NCI-H460 (cell line): ENCODE results near the gene ANO8. TPM values are rescaled to one million over a fixed set of nuclear protein-coding genes. Genes with fewer than 3 reads are reported as not detected.
"Not testable (repeated sequence)": the region's sequence is repeated elsewhere in the genome, so short reads cannot be mapped to it uniquely, and the experiment has no call there.

ENCODE experiments used
- DNase-seq: peaks from one replicate; pipeline ENCODE4 v3.0.0-alpha.2; 2016; ENCODE audit warnings: low read depth; ENCODE audit errors: extremely low read depth
- polyA plus RNA-seq: library from polyadenylated mRNA; depleted of rRNA; stranded (reverse); fragments of >200 nt; gene quantifications from 2 replicates; pipeline ENCODE4 v1.2.3, GENCODE V29; 2014; cell fraction: nucleus; rRNA removed
- total RNA-seq: library from RNA; depleted of rRNA; stranded (reverse); fragments of >200 nt; shearing (Covaris generic); gene quantifications from 2 replicates; pipeline ENCODE4 v1.2.3, GENCODE V29; 2014; rRNA removed

Gene ANO8
- 3.8 and 4.5 TPM in 2 replicates for total RNA-seq
- polyA plus RNA-seq, result 11.5 and 15.7 TPM in 2 replicates

DNA sequence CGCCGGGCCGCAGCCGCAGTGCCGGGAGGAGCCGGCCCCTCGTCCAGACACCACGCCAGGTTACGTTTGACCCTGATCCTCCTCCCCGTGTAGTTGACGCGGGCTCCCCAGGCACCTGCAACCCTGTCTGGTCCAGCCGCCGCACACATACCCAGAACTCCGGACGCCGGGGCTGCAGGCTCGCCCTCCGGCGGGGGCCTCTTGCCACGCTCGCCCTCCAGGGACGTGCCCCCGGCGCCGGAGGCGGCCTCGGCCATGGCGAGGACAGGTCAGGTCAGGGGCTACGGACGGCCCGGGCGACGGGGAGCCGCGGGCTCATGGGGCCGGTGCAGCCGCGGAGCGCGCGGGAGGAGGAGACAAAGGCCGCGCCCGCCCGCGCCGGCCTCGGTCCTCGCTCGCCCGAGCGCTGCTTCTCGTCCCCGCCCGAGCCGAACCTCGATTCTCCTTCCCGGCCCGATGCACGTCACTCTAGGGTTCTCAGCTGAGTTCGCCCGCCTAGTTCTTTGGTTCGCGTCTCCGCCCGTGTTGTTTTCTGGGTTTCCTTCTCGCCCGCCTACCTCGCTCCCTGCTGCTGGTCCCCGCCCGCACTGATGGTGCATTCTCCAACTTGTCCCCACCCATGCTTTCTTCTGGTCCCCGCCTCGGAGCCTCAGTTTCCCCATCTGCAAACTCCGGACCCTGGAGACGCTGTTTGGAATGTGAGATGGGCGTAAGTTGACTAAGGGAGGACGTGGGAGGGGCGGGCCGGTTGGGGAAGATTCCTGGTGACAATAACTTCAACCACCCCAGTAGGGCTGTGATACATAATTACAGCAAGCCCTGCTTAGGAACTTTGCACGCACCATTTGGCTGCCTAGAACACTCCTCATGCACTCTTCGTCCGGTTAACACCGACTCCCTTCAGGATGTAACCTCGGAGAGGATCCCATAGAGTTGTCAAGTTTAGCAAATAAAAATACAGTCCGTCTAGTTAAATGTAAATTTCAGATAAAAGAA lies at the start of gene ANO8:
Gene ANO8 (minus strand): TSS at position 442 of the 996 bp plus-strand sequence. CDS start 185 bp downstream, at position 257.
- peak; percentile 93 for DNase-seq

GRCh38 chr19:17380426-17381138 lies 45.9 kb upstream of the ANO8 start:
- no peak for DNase-seq

GRCh38 chr19:17379221-17379631 lies 44.6 kb upstream of the ANO8 start:
- DNase-seq, result no peak

DNA sequence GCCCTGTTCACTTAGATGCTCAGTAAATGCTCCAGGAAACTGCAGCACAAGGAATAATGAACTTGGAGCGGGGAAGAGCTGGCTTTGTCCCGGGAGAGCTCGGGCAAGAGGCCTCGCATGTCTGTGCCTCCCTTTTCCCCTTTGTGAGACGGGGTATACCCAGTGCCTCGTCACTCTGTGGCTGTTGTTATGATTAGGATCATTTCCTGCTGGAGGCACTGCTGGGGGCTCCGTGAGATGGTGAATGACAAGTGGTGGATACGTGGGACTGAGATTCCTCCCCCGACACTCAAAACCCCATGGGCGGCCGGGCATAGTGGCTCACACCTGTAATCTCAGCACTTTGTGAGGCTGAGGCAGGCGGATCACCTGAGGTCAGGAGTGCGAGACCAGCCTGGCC lies 43.6 kb upstream of the ANO8 start:
- no peak for DNase-seq

DNA sequence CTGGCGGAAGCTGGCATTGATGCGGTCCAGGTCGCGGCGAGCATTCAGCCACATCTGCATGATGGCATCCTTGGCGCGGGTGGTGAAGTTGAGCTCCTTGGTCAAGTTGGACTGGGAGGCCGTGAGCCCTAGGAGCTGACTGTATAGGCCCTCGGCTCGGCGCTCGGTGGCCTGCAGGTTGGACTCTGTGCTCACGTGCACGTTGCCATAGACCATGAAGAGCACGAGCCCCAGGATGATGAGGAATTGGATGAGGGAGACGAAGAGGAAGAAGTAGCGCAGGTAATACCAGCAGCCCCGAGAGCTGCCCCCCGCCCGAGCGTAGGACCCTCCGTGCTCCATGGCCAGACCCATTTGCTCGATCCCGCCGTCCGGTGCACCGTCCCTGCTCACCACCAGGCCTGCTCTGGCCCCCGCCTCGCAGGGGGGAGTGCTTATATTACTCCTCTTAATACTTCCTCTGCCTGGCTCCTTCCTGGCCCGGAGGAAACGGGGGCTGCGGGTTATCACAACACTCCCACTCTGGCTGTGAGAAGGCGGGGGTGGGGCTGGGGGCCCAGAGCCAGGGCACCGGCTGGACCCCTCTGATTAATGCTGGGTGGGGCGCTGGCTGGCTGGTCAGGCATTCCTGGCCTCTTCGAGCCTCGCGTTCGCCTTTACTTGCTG lies 42.4 kb upstream of the ANO8 start, which contains the start of gene PLVAP:
Gene PLVAP (minus strand): TSS at position 408 of the 666 bp plus-strand sequence. CDS start 54 bp downstream, at position 354.
- no peak for DNase-seq

DNA sequence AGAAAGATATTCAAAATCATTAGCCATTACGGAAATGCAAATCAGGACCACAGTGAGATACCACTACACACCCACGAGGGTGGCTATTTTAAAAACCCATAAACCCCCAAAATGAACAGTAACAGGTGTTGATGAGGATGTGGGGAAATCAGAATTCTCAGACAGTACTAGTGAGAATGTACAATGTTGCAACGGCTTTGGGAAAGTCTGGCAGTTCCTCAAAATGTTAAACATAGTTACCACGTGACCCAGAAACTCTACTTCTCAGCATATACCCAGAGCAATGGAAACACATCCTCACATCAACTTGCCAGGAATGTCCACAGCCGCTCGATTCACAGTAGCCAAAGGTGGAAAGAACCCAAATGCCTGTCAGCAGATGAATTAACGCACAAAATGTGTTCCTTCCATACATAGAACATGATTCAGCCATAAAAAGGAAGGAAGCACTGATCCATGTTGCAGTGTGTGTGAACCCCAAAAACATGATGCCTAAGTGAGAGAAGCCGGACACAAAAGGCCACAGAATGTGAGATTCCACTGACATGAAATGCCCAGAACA lies 35.5 kb upstream of the ANO8 start:
- no peak for DNase-seq

- no peak for DNase-seq
These were observed 30.7 kb upstream of the ANO8 start for GRCh38 chr19:17365361-17365760.

DNA sequence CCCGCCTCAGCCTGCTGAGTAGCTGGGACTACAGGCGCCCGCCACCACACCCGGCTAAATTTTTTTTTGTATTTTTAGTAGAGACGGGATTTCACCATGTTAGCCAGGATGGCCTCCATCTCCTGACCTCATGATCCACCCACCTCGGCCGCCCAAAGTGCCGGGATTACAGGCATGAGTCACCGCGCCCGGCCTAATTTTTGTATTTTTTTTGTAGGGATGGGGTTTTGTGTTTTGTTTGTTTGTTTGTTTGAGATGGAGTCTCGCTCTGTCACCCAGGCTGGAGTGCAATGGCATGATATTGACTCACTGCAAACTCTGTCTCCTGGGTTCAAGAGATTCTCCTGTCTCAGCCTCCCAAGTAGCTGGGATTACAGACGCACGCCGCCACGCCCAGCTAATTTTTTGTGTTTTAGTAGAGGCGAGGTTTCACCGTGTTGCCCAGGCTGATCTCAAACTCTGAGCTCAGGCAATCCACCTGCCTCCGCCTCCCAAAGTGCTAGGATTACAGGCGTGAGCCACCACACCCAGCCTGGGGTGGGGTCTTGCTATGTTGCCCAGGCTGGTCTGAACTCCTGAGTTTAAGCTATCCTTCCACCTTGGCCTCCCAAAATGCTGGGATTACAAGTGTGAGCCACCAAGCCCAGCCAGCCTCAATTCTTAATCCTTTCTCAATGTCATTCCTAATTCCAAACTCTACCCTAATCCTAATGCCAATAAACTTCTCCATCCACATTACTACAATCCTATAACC lies 29.4 kb upstream of the ANO8 start:
- not testable (repeated sequence) for DNase-seq

DNA sequence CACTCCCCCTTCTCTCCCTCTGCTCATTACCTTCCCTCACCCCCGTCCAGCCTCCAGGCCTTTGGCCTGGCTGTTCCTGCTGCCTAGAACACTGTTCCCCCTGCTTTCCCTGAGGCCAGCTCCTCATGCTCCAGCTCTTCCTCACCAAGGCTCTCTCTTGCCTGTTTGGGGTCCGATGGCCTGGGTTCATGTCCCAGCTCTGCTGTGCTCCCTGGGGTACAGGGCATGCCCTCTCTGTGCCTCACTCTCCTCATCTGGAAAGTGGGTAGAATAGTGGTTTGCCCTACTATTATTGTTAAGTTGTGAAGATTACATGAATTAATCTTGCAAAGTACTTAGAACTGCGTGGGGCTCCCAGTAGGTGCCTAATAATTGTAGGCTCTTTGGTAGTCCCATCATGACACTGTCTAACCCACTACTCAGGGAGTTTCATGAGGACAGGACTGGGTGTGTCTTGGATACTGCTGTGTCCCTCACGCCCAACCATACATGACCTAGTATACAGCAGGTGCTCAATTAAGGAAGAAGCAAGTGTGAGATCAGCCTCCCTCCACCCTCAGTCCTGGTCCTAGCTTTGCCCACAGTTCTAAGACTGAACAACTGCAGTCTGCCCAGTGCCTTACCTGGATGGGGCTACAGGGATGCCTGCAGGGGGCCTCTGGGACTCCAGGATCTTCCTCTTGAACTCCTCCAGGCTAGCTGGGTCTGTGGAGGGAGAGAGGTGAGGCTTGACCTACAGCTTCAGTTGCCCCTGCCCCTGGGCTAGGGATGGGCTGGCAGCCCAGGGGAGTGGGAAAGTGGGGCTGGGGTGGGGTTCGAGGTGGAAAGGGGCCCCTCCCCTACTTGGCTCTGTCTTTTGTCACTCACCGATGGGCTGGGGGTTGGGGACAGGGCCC lies 25.5 kb upstream of the ANO8 start:
- DNase-seq, result no peak

GRCh38 chr19:17358395-17358794 lies 23.7 kb upstream of the ANO8 start:
- DNase-seq, result no peak

- no peak for DNase-seq
These were observed 23.1 kb upstream of the ANO8 start for GRCh38 chr19:17357724-17358123.

DNA sequence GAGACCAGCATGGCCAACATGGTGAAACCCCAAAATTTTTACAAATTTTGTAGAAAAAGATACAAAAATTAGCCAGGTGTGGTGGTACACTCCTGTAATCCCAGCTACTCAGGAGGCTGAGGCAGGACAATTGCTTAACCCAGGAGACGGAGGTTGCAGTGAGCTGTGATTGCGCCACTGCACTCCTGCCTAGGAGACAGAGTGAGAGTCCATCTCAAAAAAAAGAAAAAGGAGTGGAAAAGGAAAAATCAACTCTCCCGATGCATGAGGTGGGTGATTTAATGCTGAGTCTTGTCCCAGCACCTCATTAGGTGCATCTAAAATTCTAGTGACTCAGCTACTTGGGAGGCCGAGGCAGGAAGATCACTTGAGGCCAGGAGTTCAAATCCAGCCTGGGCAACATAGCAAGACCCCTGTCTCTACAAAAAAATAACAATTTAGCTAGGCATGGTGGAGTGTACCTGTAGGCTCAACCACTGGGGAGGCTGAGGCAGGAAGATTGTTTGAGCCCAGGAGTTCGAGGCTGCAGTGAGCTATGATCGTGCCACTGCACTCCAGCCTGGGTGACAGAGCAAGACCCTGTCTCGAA lies 22.5 kb upstream of the ANO8 start:
- no peak for DNase-seq

DNA sequence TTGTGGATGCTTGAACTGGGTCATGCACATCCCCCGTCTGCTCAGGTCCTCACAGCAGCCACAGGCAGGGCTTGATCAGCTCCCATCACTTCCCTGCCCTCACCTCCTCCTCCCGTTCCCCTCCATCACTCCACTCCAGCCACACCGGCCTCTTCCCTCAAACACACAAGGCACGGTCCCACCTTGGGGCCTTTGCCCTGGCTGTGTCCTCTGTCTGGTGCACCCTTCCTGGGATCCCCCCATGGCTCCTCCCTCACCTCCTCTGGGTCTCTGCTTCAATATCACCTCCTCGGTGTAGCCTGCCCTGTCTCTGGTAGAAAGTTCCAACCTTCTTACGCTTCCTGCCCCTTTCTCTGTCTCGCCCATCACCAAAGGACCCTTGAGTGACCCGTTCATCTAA lies 18.7 kb upstream of the ANO8 start:
- no peak for DNase-seq

DNA sequence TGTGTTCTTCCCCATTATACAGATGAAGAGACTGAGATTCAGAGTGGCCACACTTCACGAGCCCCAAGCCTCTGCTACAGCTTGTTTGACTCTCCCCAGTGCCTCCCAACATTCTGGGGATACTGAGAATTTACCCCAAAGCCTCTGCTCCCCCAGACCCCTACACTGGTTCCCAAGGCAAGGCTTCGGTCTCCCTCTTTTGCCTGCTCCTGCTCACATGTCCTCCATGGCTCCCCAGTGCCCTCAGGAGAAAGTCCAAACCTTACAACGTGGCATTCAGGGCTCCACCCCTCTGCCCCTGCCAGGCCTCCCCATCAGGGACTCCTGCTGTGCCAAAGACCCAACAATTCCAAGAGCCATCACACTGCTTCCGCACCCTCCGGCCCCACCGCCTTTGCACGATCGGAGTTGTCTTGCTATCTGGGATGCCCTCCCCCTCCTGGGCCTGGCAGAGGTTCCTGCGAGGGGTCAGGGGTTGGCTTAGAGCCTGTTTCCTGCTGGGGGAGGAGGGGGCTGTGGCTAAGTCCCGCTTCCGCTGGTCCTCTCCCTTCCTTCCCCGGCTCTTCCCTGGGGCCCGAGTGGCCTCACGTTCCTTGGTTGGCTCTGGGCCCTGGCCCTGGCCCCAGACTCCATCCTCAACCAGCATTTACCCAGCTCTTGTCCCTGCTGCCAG lies 18.1 kb upstream of the ANO8 start:
- no peak for DNase-seq

GRCh38 chr19:17351815-17352435 lies 17.3 kb upstream of the ANO8 start:
- DNase-seq, result no peak

GRCh38 chr19:17348700-17349099 lies 14.0 kb upstream of the ANO8 start:
- no peak for DNase-seq

GRCh38 chr19:17347877-17348276 lies 13.2 kb upstream of the ANO8 start:
- no peak for DNase-seq
